RWPE1 (cell line): ENCODE measurements around the gene PDPR.
A peak's percentile ranks its signal among the peaks of the same experiment; 100 is the strongest.
"Not testable (repeated sequence)": the region's sequence is repeated elsewhere in the genome, so short reads cannot be mapped to it uniquely, and the experiment has no call there.

Source experiments
- CTCF ChIA-PET: fragments of 350-600 bp; sonication (Branson Sonifier 250); formaldehyde crosslinking; extraction: SDS; loops from one replicate; lab custom pipeline; 2021; lab: Yijun Ruan, JAX
- POLR2A ChIA-PET: fragments of 400-600 bp; formaldehyde crosslinking; extraction: SDS; loops from one replicate; lab custom pipeline; 2020; ENCODE audit warnings: antibody characterized with exemption; ENCODE audit not compliant: low non-redundant PET; lab: Yijun Ruan, JAX
- DNase-seq: peaks from one replicate; pipeline ENCODE4 v3.0.0; 2012; ENCODE audit warnings: low spot score
- H3K27ac ChIP-seq: fragments of 450-650 bp; 2 replicates; pipeline ENCODE4 v1.5.1; 2017
- TF ChIP-seq, protein P1 (sequence below): fragments of 450-650 bp; conservative IDR thresholded peaks from 2 replicates; pipeline ENCODE4 v1.5.1; 2017; ENCODE audit warnings: low read depth, mild to moderate bottlenecking

Gene PDPR

DNA sequence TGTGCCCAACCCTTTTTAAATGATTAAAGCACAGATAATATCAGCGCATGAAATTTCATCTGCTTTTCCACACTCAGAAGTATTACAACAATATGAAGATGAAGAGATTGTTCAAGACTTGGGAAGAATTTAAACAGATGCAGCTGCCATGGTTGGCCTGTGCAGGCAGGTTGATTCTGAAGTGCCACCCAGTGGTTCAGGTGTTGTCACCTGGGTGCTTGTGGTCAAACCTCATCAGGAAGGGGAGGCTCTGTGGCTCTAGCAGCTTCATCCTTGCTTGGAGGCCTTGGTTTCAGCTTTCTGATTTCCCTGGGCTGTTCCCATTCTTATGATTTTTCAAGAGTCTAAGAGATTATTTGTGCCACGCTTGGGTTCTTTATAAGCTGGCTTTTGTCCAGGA lies 37.3 kb downstream of the PDPR start:
- TF ChIP-seq, protein P1, sequence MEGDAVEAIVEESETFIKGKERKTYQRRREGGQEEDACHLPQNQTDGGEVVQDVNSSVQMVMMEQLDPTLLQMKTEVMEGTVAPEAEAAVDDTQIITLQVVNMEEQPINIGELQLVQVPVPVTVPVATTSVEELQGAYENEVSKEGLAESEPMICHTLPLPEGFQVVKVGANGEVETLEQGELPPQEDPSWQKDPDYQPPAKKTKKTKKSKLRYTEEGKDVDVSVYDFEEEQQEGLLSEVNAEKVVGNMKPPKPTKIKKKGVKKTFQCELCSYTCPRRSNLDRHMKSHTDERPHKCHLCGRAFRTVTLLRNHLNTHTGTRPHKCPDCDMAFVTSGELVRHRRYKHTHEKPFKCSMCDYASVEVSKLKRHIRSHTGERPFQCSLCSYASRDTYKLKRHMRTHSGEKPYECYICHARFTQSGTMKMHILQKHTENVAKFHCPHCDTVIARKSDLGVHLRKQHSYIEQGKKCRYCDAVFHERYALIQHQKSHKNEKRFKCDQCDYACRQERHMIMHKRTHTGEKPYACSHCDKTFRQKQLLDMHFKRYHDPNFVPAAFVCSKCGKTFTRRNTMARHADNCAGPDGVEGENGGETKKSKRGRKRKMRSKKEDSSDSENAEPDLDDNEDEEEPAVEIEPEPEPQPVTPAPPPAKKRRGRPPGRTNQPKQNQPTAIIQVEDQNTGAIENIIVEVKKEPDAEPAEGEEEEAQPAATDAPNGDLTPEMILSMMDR: no peak
- ChIA-PET POLR2A (no interaction called here), CTCF (interaction anchor here (1.2 to 1.3 kb wide), 2 partner anchors 14 to 221 kb away, joined by 3 to 5 read pairs; no protein-coding TSS in a partner anchor)
- H3K27ac ChIP-seq: no peak overlapping the region
- DNase-seq: no peak

DNA sequence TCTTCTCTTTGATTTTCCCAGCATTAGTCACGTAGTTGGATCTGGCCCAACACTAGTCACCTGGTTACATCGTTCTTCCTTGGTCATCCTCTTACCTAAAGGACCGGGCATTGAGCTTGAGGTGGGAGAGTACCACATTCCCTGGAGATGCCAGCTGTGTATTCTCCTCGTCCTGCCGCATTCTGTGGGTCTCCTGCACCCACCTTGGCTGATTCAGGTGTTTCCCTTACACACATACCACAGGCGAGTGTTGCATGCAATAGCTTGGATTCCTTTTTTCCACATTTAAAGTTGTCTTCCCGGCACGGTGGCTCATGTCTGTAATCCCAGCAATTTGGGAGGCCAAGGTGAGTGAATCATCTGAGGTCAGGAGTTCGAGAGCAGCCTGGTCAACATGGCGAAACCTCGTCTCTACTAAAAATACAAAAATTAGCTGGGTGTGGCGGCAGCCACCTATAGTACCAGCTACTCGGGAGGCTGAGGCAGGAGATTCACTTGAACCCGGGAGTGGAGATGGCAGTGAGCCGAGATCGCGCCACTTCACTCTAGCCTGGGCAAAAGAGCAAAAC lies 37.9 kb downstream of the PDPR start:
- ChIA-PET CTCF (interaction anchor here (1.2 to 1.3 kb wide), 2 partner anchors 14 to 222 kb away, joined by 3 to 5 read pairs; no protein-coding TSS in a partner anchor), POLR2A (no interaction called here)
- no peak overlapping the region for H3K27ac ChIP-seq
- DNase-seq: peak; percentile 62
- TF ChIP-seq, protein P1: no peak

DNA sequence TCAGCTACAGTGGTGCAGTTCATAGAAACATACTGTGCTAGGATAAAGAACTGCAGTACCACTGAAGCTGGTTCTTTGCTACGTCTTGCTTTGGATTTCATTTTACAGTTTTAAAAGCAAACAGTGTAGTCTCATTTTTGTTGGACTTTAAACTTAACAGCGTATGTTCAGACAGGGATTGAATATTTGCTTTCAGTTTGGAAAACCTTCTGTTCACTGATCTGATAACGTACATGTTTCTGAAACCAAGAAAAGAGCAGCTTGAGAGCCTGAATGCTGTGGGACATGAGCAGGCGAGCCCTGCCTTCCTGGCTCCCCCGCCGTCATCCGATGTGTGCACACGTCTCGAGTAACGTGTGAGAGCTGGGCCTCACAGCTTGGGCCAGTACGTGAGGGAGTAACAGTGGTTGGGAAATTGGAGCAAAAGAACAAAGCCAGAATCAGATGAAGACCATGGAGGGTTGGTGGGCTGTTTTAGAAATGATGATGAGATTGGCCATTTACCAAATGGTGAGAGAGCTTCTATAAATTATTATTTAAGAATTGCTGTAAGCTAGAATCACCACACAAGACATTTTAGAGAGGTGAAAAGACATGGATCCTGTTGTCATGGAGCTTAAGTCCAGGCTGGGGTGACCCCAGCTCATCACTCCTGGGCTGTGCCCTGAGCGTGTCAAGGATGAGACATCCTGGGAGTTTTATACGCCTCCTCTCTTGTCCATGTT lies 38.6 kb downstream of the PDPR start:
- TF ChIP-seq, protein P1: no peak
- no peak for DNase-seq
- H3K27ac ChIP-seq: no peak overlapping the region
- ChIA-PET CTCF (no interaction called here), POLR2A (no interaction called here)

DNA sequence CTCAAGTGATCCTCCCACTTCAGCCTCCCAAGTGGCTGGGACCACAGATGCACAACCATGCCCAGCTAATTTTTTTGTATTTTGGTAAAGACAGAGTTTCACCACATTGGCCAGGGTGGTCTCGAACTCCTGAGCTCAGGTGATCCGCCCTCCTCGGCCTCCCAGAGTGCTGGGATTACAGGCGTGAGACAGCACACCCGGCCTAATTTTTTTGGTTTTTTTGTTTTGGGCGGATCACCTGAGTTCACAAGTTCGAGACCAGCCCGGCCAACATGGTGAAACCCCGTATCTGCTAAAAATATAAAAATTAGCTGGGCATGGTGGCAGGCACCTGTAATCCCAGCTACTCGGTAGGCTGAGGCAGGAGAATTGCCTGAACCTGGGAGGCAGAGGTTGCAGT lies 40.6 kb downstream of the PDPR start:
- CTCF ChIA-PET, POLR2A ChIA-PET, H3K27ac ChIP-seq, DNase-seq: not testable (repeated sequence)

DNA sequence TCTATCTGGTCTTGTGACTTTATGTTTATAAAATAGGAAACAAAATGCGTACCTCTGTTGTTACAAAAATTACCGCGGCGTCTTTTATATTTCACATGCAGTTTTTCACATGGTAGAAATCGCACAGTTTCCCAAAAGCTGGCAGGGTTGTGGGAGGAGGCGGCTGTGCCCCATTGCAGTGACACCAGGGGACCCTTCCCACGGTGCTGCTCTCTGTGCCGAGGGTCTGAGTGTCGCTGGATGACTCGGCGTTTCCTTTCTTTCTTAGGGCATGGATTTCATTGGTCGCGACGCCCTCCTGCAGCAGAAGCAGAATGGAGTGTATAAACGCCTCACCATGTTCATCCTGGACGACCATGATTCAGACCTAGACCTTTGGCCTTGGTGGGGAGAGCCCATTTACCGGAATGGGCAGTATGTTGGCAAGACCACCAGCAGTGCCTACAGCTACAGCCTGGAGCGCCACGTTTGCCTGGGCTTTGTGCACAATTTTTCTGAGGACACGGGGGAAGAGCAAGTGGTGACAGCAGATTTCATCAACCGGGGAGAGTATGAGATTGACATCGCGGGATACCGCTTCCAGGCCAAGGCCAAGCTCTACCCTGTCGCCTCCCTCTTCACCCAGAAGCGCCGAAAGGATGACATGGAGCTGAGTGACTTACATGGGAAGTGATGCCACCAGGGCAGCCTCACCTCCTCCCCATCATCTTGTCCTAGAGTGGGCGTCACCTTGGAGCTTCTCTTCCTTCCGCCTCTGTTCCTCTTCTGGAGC lies 42.3 kb downstream of the PDPR start:
- POLR2A ChIA-PET: interaction anchor here (0.7 kb wide), 1 partner anchor 1717 kb away, joined by 5 read pairs; no protein-coding TSS in a partner anchor
- DNase-seq: no peak
- H3K27ac ChIP-seq: 0 out of 2 replicates have a peak overlapping the region, but pooled peaks have one; percentile 2
- CTCF ChIA-PET: no interaction called here
- TF ChIP-seq, protein P1: no peak

DNA sequence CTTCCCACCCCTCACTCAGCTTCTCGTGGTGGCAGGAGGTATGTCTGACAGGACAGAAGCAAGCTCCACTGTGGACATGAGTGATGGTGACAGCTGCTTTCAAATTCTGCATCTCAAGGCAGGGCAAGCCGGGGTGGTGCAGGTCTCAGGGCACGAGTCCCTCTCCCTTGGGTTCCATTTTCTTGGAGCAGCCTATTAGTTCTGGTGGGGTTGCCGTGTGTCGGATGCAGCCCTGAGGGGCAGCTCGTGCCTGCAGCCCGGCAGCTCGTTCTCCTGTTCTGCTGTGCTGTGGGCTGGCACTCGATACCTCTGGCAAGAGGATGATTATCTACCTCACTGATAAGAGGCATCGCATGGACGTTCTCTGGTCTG lies 43.0 kb downstream of the PDPR start:
- POLR2A ChIA-PET: no interaction called here
- TF ChIP-seq, protein P1: no peak
- H3K27ac ChIP-seq: no peak overlapping the region
- CTCF ChIA-PET: no interaction called here
- no peak for DNase-seq
